ENCODE results near the gene GPC6. TPM values are rescaled to one million over a fixed set of nuclear protein-coding genes. Genes with fewer than 3 reads are reported as not detected.

The GPC6 gene
- polyA plus RNA-seq, 1 donor from 2014 or later = 9.0 TPM

GRCh38 chr13:94163535-94163934 lies 936.9 kb downstream of the GPC6 start:
- Histone ChIP-seq H3K36me3 (ENCODE audit: insufficient read depth, low read length) (no peaks in the 10 kb centered on the region), H3F3A (ENCODE audit: insufficient read depth, low read length, poor library complexity, severe bottlenecking) (no peaks in the 10 kb centered on the region), H3K27ac (ENCODE audit: low read length) (no peak overlapping the region), H3K79me2 (replicated peaks; ENCODE audit: insufficient read depth, low read length) (no peaks in the 10 kb centered on the region), H3K27me3 (ENCODE audit: insufficient read depth, low read depth, low read length) (no peaks in the 10 kb centered on the region), H4K20me1 (ENCODE audit: insufficient read depth) (no peaks in the 10 kb centered on the region), H3K9me2 (ENCODE audit: insufficient read depth, low read length) (no peaks in the 10 kb centered on the region), H3K4me2 (ENCODE audit: low read length) (no peak overlapping the region), H3K9ac (ENCODE audit: low read length) (no peak overlapping the region), H3K4me3 (ENCODE audit: low read length) (no peak overlapping the region), H2AFZ (ENCODE audit: low read depth, low read length) (no peak overlapping the region), H3K9me3 (ENCODE audit: low read length) (no peaks in the 10 kb centered on the region)
- TF ChIP-seq POLR2AphosphoS5 (IDR thresholded peaks at IDR 0.05) (no peak), REST (IDR thresholded peaks at IDR 0.05; ENCODE audit: borderline replicate concordance) (no peak), CTCF (IDR thresholded peaks at IDR 0.05; ENCODE audit: poor library complexity, severe bottlenecking) (no peak), MXI1 (conservative IDR thresholded peaks at IDR 0.05; ENCODE audit: poor library complexity, severe bottlenecking) (no peak), RAD21 (conservative IDR thresholded peaks at IDR 0.05) (no peak), SMC3 (conservative IDR thresholded peaks at IDR 0.05; ENCODE audit: poor library complexity) (no peak), EP300 (conservative IDR thresholded peaks at IDR 0.05; ENCODE audit: poor library complexity, severe bottlenecking) (no peak), TAF1 (IDR thresholded peaks at IDR 0.05; ENCODE audit: low read depth) (no peak), EZH2 (IDR thresholded peaks at IDR 0.05; ENCODE audit: borderline replicate concordance, insufficient read depth, low read length, poor library complexity, severe bottlenecking) (no peak)

DNA sequence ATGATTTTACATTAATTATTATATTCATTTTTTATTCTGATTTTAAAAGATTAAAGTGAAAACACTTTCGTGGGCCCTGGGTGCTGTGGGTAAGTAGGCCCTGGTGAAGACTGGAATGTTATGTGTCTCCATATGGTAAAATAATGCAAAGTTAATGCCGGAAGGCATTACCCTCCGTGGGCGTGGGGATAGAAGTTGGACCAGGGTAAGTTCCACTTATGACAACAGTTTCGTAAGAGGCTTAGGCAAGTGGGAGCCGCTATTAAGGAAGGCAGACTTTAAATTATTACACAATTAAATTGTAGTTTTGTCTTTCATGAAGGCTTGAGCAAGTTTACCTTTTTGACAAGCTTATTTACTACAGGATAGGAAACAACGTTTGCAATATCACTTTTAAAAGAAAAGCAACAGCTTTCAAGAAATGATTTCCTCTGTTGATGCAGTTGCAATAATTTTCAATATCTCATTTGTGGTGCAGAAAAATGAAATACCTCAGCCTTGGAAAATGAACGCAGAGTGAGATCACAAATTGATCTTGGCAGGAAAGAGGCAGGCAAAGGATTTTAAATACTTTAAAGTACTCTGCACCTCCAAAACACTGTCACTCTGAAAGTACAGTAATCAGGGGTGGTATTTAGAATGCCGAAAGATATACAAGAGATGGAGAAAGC lies 942.3 kb downstream of the GPC6 start:
- no peaks in the 10 kb centered on the region for H3F3A ChIP-seq (ENCODE audit: insufficient read depth, low read length, poor library complexity, severe bottlenecking)
- no peaks in the 10 kb centered on the region for H4K20me1 ChIP-seq (ENCODE audit: insufficient read depth)
- H3K27me3 ChIP-seq (ENCODE audit: insufficient read depth, low read depth, low read length) = no peaks in the 10 kb centered on the region
- TF ChIP-seq REST (IDR thresholded peaks at IDR 0.05; ENCODE audit: borderline replicate concordance) (no peak), EZH2 (IDR thresholded peaks at IDR 0.05; ENCODE audit: borderline replicate concordance, insufficient read depth, low read length, poor library complexity, severe bottlenecking) (no peak), RAD21 (conservative IDR thresholded peaks at IDR 0.05) (no peak), TAF1 (IDR thresholded peaks at IDR 0.05; ENCODE audit: low read depth) (no peak), POLR2AphosphoS5 (IDR thresholded peaks at IDR 0.05) (no peak), SMC3 (conservative IDR thresholded peaks at IDR 0.05; ENCODE audit: poor library complexity) (no peak), EP300 (conservative IDR thresholded peaks at IDR 0.05; ENCODE audit: poor library complexity, severe bottlenecking) (no peak)
- H3K36me3 ChIP-seq (ENCODE audit: insufficient read depth, low read length) = no peaks in the 10 kb centered on the region
- no peak overlapping the region for H3K4me3 ChIP-seq (ENCODE audit: low read length)
- no peaks in the 10 kb centered on the region for H3K9me3 ChIP-seq (ENCODE audit: low read length)
- no peak overlapping the region for H3K4me2 ChIP-seq (ENCODE audit: low read length)
- H3K9ac ChIP-seq (ENCODE audit: low read length) = no peak overlapping the region
- no peaks in the 10 kb centered on the region for H3K79me2 ChIP-seq (replicated peaks; ENCODE audit: insufficient read depth, low read length)
- no peak overlapping the region for H3K27ac ChIP-seq (ENCODE audit: low read length)
- no peaks in the 10 kb centered on the region for H3K9me2 ChIP-seq (ENCODE audit: insufficient read depth, low read length)
- no peak overlapping the region for H2AFZ ChIP-seq (ENCODE audit: low read depth, low read length)

All from neural cell (in vitro differentiated cells).